ENCODE measurements around the gene MAP4K3.

Gene MAP4K3

GRCh38 chr2:39445934-39446333 is 8.8 kb upstream of the MAP4K3 start:
- no peak for DNase-seq (ENCODE audit: low spot score)

GRCh38 chr2:39443009-39443408 is 5.9 kb upstream of the MAP4K3 start:
- DNase-seq (ENCODE audit: low spot score) = no peak

- peak; percentile 72 for DNase-seq (ENCODE audit: low spot score)
Observed at GRCh38 chr2:39437522-39438296, 624 bp upstream of the MAP4K3 start.

- no peak for DNase-seq (ENCODE audit: low spot score)
Observed at GRCh38 chr2:39435741-39436591, 1.1 kb downstream of the MAP4K3 start.

- no peak for DNase-seq (ENCODE audit: low spot score)
Observed at GRCh38 chr2:39435234-39435633, 1.9 kb downstream of the MAP4K3 start.

GRCh38 chr2:39434233-39434897 is 2.7 kb downstream of the MAP4K3 start:
- no peak for DNase-seq (ENCODE audit: low spot score)

- no peak for DNase-seq (ENCODE audit: low spot score)
Observed at GRCh38 chr2:39433586-39434195, 3.4 kb downstream of the MAP4K3 start.

- DNase-seq (ENCODE audit: low spot score) = no peak
Observed at GRCh38 chr2:39432701-39433100, 4.4 kb downstream of the MAP4K3 start.

- no peak for DNase-seq (ENCODE audit: low spot score)
Observed at GRCh38 chr2:39431592-39432316, 5.3 kb downstream of the MAP4K3 start.

- no peak for DNase-seq (ENCODE audit: low spot score)
Observed at GRCh38 chr2:39429746-39430145, 7.3 kb downstream of the MAP4K3 start.

- DNase-seq (ENCODE audit: low spot score) = no peak
Observed at GRCh38 chr2:39424951-39425350, 12.1 kb downstream of the MAP4K3 start.

GRCh38 chr2:39422700-39423099 is 14.4 kb downstream of the MAP4K3 start:
- no peak for DNase-seq (ENCODE audit: low spot score)

- no peak for DNase-seq (ENCODE audit: low spot score)
Observed at GRCh38 chr2:39421354-39421753, 15.7 kb downstream of the MAP4K3 start.

GRCh38 chr2:39419282-39420223 is 17.5 kb downstream of the MAP4K3 start:
- no peak for DNase-seq (ENCODE audit: low spot score)

GRCh38 chr2:39418491-39418890 is 18.6 kb downstream of the MAP4K3 start:
- DNase-seq (ENCODE audit: low spot score) = no peak

GRCh38 chr2:39416140-39416539 is 20.9 kb downstream of the MAP4K3 start:
- DNase-seq (ENCODE audit: low spot score) = no peak

- no peak for DNase-seq (ENCODE audit: low spot score)
Observed at GRCh38 chr2:39413063-39413737, 23.9 kb downstream of the MAP4K3 start.

- DNase-seq (ENCODE audit: low spot score) = no peak
Observed at GRCh38 chr2:39411181-39411944, 25.7 kb downstream of the MAP4K3 start.
